ENCODE results near the gene OR4P4. TPM values are rescaled to one million over a fixed set of nuclear protein-coding genes. Genes with fewer than 3 reads are reported as not detected.

Gene OR4P4
- total RNA-seq (2016; rRNA removed; fragmentation: Illumina TruSeq; extraction: Trizol), result not detected in 2 replicates
- not detected in 2 replicates for total RNA-seq (2016; cell fraction: cytosol; rRNA removed; fragmentation: Illumina TruSeq; extraction: Trizol; ENCODE audit: low read depth)
- not detected in 2 replicates for total RNA-seq (2016; cell fraction: insoluble cytoplasmic fraction; rRNA removed; fragmentation: Illumina TruSeq; extraction: Trizol)
- not detected in 2 replicates for total RNA-seq (2016; cell fraction: membrane; rRNA removed; fragmentation: Illumina TruSeq; extraction: Trizol)
- not detected in 2 replicates for total RNA-seq (2016; cell fraction: nucleus; rRNA removed; fragmentation: Illumina TruSeq; extraction: Trizol)
- polyA plus RNA-seq (2011; rRNA removed), result not detected in 2 replicates
- not detected in 2 replicates for polyA plus RNA-seq (2011; cell fraction: cytosol; rRNA removed)
- polyA plus RNA-seq (2011; cell fraction: nucleus; rRNA removed), result not detected in 2 replicates
- not detected in 2 replicates for polyA plus RNA-seq (2012)
- polyA plus RNA-seq (2016; cell fraction: cytosol; fragmentation: Illumina TruSeq; extraction: Trizol; ENCODE audit: low read depth), result not detected in 2 replicates
- not detected in 2 replicates for polyA plus RNA-seq (2016; cell fraction: insoluble cytoplasmic fraction; fragmentation: Illumina TruSeq; extraction: Trizol; ENCODE audit: low read depth)
- not detected in 2 replicates for polyA plus RNA-seq (2016; cell fraction: membrane; fragmentation: Illumina TruSeq; extraction: Trizol; ENCODE audit: low read depth)
- not detected in 2 replicates for polyA plus RNA-seq (2016; cell fraction: nucleus; fragmentation: Illumina TruSeq; extraction: Trizol; ENCODE audit: insufficient read depth, low read depth)
- polyA minus RNA-seq (2011; rRNA and poly(A)+ RNA removed; ENCODE audit: low replicate concordance), result not detected in 2 replicates
- not detected in 2 replicates for polyA minus RNA-seq (2011; cell fraction: cytosol; rRNA and poly(A)+ RNA removed)
- not detected in 2 replicates for polyA minus RNA-seq (2011; cell fraction: nucleus; rRNA and poly(A)+ RNA removed)
- Bru-seq, nascent RNA, result not detected
- not detected for BruChase-seq, experiment 1, labeled RNA remaining after a 6-hour chase
- not detected for BruChase-seq, experiment 2, labeled RNA remaining after a 2-hour chase
- long read RNA-seq, experiment 1, result 0 reads
- long read RNA-seq, experiment 2, result 0 reads

- no peak for FAIRE-seq
- TF ChIP-seq HOXA9 (CRISPR knock-in tag; IDR thresholded peaks at IDR 0.05; ENCODE audit: borderline replicate concordance) (no peak), ZNF136 (CRISPR knock-in tag; IDR thresholded peaks at IDR 0.05; ENCODE audit: low read depth) (no peak), PITX1 (CRISPR knock-in tag; IDR thresholded peaks at IDR 0.05) (no peak), RFX1 (IDR thresholded peaks at IDR 0.05) (no peak), CC2D1A (CRISPR knock-in tag; IDR thresholded peaks at IDR 0.05) (no peak), MTF1 (CRISPR knock-in tag; IDR thresholded peaks at IDR 0.05) (no peak), ZNF143 (CRISPR knock-in tag; IDR thresholded peaks at IDR 0.05) (no peak), ZNF614 (CRISPR knock-in tag; IDR thresholded peaks at IDR 0.05; ENCODE audit: borderline replicate concordance) (no peak), GTF2F1 (IDR thresholded peaks at IDR 0.05; ENCODE audit: low read length) (no peak), ZNF232 (CRISPR knock-in tag; IDR thresholded peaks at IDR 0.05; ENCODE audit: borderline replicate concordance) (no peak), HNRNPUL1 (IDR thresholded peaks at IDR 0.05; ENCODE audit: low read depth, low read length) (no peak), ZBTB49 (CRISPR knock-in tag; IDR thresholded peaks at IDR 0.05; ENCODE audit: borderline replicate concordance) (no peak)
- intact Hi-C loops (cut with micrococcal nuclease; ENCODE audit: unreplicated experiment), result no loop called here
Measured at GRCh38 chr11:55634813-55635212, at the start of gene OR4P4. Gene OR4P4 (plus strand): TSS chr11:55635113.

More at GRCh38 chr11:55634813-55635212, at the start of gene OR4P4:
- no peak within 1 kb of the TSS for H3K4me2 ChIP-seq (ENCODE audit: low read depth, low read length)
- H3K4me3 ChIP-seq (replicated peaks in 1 of 3; ENCODE audit: insufficient read depth in 1 of 3, low read depth in 2 of 3, low read length in 3 of 3), result no peak within 1 kb of the TSS
- peaks cover 16% of the 10 kb centered on the region for H3K9me3 ChIP-seq (ENCODE audit: low read length)
- in situ Hi-C loops (cut with HindIII; ENCODE audit: extremely low pct_ligation_motif_present, low pct_unique_long_range_greater_than_20kb), result no loop called here
- no peak within 1 kb of the TSS for H2AFZ ChIP-seq (ENCODE audit: low read length)
- no TSS peak for BruUV-seq (replicated peaks)
- ChIA-PET CTCF (ENCODE audit: low intra/inter-chr PET ratio, low total read pairs) (no interaction called here), POLR2A (no interaction called here)
- DNase-seq (ENCODE audit: low spot score) (no peak), ATAC-seq (no peak)
- no peaks in the 10 kb centered on the region for H3K27me3 ChIP-seq (ENCODE audit: control insufficient read depth in 1 of 2, insufficient read depth in 2 of 2, low read length in 2 of 2)
- no peaks in the 10 kb centered on the region for H4K20me1 ChIP-seq (ENCODE audit: insufficient read depth, low read length)
- WGBS (ENCODE audit: low lambda C conversion rate), result 0% methylated on average over 3 of the region's 3 CpGs
- no peak within 1 kb of the TSS for H3K27ac ChIP-seq (ENCODE audit: extremely low read length, insufficient read depth, low read length)
- H3K9ac ChIP-seq (ENCODE audit: insufficient read depth, low read depth, low read length), result no peak within 1 kb of the TSS
- no peaks in the 10 kb centered on the region for H3K79me2 ChIP-seq (ENCODE audit: insufficient read depth, low read length)
- no peaks in the 10 kb centered on the region for H3K36me3 ChIP-seq (replicated peaks in 1 of 2; ENCODE audit: control insufficient read depth in 1 of 2, insufficient read depth in 2 of 2, low read length in 2 of 2)
- H3K4me1 ChIP-seq (ENCODE audit: insufficient read depth, low read length), result no peaks in the 10 kb centered on the region

Data from HepG2 (cell line).